ENCODE data around the gene CTNNA3. TPM values are rescaled to one million over a fixed set of nuclear protein-coding genes. Genes with fewer than 3 reads are reported as not detected.

The CTNNA3 gene
- total and polyA plus RNA-seq, 4 donors = 0.16 to 2.4 (median 1.4) TPM

DNA sequence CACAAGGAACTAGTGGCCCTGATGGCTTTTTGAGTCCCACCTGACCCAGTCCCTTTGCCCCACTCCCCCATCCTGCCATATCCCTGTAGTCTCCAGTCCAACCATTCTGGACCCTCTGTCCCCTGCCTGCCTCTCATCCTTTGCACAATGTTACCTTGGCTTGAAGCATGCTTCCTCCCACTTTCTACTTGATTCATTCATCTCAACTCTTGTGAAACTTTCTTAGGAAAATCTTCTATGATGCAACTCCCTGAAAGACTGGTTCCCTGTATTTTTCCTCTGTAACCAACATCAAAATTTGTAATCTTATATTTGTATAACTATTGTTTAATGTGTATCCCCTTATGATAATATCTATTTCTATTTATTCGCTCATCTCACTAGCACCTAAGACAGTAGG is 618.6 kb downstream of the CTNNA3 start:
- TF ChIP-seq FOXA1 (IDR thresholded peaks at IDR 0.05) = no peak
- TF ChIP-seq FOXA2 (IDR thresholded peaks at IDR 0.05) = no peak
- TF ChIP-seq RAD21 (IDR thresholded peaks at IDR 0.05) = no peak
- TF ChIP-seq GABPA (IDR thresholded peaks at IDR 0.05 in 1 of 2, conservative IDR thresholded peaks at IDR 0.05 in 1 of 2) = no peak
- TF ChIP-seq, protein P1, sequence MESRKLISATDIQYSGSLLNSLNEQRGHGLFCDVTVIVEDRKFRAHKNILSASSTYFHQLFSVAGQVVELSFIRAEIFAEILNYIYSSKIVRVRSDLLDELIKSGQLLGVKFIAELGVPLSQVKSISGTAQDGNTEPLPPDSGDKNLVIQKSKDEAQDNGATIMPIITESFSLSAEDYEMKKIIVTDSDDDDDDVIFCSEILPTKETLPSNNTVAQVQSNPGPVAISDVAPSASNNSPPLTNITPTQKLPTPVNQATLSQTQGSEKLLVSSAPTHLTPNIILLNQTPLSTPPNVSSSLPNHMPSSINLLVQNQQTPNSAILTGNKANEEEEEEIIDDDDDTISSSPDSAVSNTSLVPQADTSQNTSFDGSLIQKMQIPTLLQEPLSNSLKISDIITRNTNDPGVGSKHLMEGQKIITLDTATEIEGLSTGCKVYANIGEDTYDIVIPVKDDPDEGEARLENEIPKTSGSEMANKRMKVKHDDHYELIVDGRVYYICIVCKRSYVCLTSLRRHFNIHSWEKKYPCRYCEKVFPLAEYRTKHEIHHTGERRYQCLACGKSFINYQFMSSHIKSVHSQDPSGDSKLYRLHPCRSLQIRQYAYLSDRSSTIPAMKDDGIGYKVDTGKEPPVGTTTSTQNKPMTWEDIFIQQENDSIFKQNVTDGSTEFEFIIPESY (IDR thresholded peaks at IDR 0.05) = no peak
- no peak for TF ChIP-seq HNF4G (IDR thresholded peaks at IDR 0.05)
- TF ChIP-seq RXRA (IDR thresholded peaks at IDR 0.05) = no peak
- TF ChIP-seq SP1 (IDR thresholded peaks at IDR 0.05) = no peak
- TF ChIP-seq HNF4A (conservative IDR thresholded peaks at IDR 0.05) = no peak
- no peak for TF ChIP-seq YY1 (IDR thresholded peaks at IDR 0.05)
- Histone ChIP-seq H3K9me3 (ENCODE audit: control insufficient read depth in 4 of 4, low read length in 3 of 4) (no peaks in the 10 kb centered on the region), H3K27me3 (ENCODE audit: control insufficient read depth in 4 of 4, insufficient read depth in 4 of 4, low read length in 3 of 4) (no peaks in the 10 kb centered on the region), H3K4me3 (ENCODE audit: low read depth in 1 of 3, low read length in 3 of 3) (no peak overlapping the region), H3K9ac (ENCODE audit: low read depth in 1 of 2, low read length in 2 of 2) (no peak overlapping the region), H3K27ac (ENCODE audit: low read depth in 1 of 2, low read length in 2 of 2) (no peak overlapping the region), H3K4me1 (ENCODE audit: control insufficient read depth in 4 of 4, insufficient read depth in 4 of 4, low read length in 3 of 4) (peaks cover 0 to 17% (median 5%) of the 10 kb centered on the region in 4 donors), H3K36me3 (ENCODE audit: control insufficient read depth in 4 of 4, insufficient read depth in 3 of 4, low read depth in 1 of 4, low read length in 3 of 4) (no peaks in the 10 kb centered on the region)
- 96% methylated on average over 1 of the region's 1 CpG for WGBS
- no peak for DNase-seq (ENCODE audit: low spot score)

DNA sequence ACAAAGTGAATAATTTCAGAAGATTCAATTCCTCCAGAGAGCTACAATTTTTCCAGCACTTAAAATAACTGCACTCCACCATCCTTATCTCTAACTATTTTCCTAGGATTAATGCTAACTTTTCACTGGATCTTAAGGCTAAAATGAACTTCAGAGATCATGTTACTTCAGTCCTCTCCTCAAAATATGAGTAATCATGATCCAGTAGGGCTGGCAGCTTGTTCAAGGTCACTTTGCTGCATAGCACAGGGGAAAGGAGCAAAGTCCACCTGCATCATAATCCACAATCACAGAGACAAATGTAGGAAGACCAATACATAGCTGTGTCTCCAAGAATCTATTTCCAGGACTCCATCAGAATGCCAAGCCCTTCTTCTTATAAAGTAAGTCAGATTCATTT is 619.9 kb downstream of the CTNNA3 start:
- DNase-seq (ENCODE audit: low spot score) = no peak

DNA sequence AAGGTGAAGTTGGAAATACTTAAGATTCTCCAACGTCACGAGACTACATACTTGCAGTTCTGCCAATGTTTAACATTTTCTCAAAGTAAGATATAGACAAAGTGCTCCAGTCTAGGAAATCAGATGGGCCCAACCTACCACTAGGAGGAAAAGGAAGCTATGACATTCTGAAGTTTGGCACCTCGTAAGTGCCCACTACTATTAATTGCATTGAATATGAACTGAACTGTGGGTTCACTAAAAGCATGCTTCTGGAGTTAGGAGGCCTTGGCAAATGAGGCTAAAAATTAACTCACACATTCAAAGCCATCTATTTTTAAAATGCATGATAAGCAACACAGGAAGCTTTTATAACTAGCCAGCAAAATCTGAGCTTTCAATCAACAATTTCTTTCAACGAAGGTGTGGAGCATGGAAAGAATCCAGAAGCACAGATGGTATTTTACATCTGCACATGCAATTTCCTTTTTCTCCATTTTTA is 620.5 kb downstream of the CTNNA3 start:
- WGBS = 61% methylated on average over 4 of the region's 4 CpGs
- H3K36me3 ChIP-seq (ENCODE audit: control insufficient read depth in 4 of 4, insufficient read depth in 3 of 4, low read depth in 1 of 4, low read length in 3 of 4) = no peaks in the 10 kb centered on the region
- H3K4me1 ChIP-seq (ENCODE audit: control insufficient read depth in 4 of 4, insufficient read depth in 4 of 4, low read length in 3 of 4) = peaks cover 0 to 18% (median 6%) of the 10 kb centered on the region in 4 donors
- no peak overlapping the region for H3K9ac ChIP-seq (ENCODE audit: low read depth in 1 of 2, low read length in 2 of 2)
- TF ChIP-seq, protein P2, sequence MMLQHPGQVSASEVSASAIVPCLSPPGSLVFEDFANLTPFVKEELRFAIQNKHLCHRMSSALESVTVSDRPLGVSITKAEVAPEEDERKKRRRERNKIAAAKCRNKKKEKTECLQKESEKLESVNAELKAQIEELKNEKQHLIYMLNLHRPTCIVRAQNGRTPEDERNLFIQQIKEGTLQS (IDR thresholded peaks at IDR 0.05) = no peak
- TF ChIP-seq FOXA2 (IDR thresholded peaks at IDR 0.05) = no peak
- TF ChIP-seq HNF4G (IDR thresholded peaks at IDR 0.05) = no peak
- TF ChIP-seq, protein P3, sequence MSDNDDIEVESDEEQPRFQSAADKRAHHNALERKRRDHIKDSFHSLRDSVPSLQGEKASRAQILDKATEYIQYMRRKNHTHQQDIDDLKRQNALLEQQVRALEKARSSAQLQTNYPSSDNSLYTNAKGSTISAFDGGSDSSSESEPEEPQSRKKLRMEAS (IDR thresholded peaks at IDR 0.05) = no peak
- no peak for TF ChIP-seq NR2F2 (IDR thresholded peaks at IDR 0.05)
- no peak for TF ChIP-seq YY1 (IDR thresholded peaks at IDR 0.05)
- TF ChIP-seq, protein P1 (IDR thresholded peaks at IDR 0.05) = no peak
- TF ChIP-seq SP1 (IDR thresholded peaks at IDR 0.05) = no peak
- no peak for TF ChIP-seq TAF1 (conservative IDR thresholded peaks at IDR 0.05)
- no peak for TF ChIP-seq FOXA1 (IDR thresholded peaks at IDR 0.05)
- TF ChIP-seq JUND (IDR thresholded peaks at IDR 0.05) = no peak
- TF ChIP-seq HNF4A (conservative IDR thresholded peaks at IDR 0.05) = no peak
- TF ChIP-seq, protein P4, sequence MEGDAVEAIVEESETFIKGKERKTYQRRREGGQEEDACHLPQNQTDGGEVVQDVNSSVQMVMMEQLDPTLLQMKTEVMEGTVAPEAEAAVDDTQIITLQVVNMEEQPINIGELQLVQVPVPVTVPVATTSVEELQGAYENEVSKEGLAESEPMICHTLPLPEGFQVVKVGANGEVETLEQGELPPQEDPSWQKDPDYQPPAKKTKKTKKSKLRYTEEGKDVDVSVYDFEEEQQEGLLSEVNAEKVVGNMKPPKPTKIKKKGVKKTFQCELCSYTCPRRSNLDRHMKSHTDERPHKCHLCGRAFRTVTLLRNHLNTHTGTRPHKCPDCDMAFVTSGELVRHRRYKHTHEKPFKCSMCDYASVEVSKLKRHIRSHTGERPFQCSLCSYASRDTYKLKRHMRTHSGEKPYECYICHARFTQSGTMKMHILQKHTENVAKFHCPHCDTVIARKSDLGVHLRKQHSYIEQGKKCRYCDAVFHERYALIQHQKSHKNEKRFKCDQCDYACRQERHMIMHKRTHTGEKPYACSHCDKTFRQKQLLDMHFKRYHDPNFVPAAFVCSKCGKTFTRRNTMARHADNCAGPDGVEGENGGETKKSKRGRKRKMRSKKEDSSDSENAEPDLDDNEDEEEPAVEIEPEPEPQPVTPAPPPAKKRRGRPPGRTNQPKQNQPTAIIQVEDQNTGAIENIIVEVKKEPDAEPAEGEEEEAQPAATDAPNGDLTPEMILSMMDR (IDR thresholded peaks at IDR 0.05; ENCODE audit: low read depth, low read length, missing input control) = no peak
- no peak overlapping the region for H3K27ac ChIP-seq (ENCODE audit: low read depth in 1 of 2, low read length in 2 of 2)
- H3K9me3 ChIP-seq (ENCODE audit: control insufficient read depth in 4 of 4, low read length in 3 of 4) = no peaks in the 10 kb centered on the region
- DNase-seq (ENCODE audit: low spot score) = no peak
- no peak overlapping the region for H3K4me3 ChIP-seq (ENCODE audit: low read depth in 1 of 3, low read length in 3 of 3)
- no peaks in the 10 kb centered on the region for H3K27me3 ChIP-seq (ENCODE audit: control insufficient read depth in 4 of 4, insufficient read depth in 4 of 4, low read length in 3 of 4)

More for the DNA sequence above, 619.9 kb downstream of the CTNNA3 start:
- H3K4me1 ChIP-seq (ENCODE audit: control insufficient read depth in 4 of 4, insufficient read depth in 4 of 4, low read length in 3 of 4) = peaks cover 0 to 18% (median 6%) of the 10 kb centered on the region in 4 donors
- H3K36me3 ChIP-seq (ENCODE audit: control insufficient read depth in 4 of 4, insufficient read depth in 3 of 4, low read depth in 1 of 4, low read length in 3 of 4) = no peaks in the 10 kb centered on the region
- H3K4me3 ChIP-seq (ENCODE audit: low read depth in 1 of 3, low read length in 3 of 3) = no peak overlapping the region
- H3K27ac ChIP-seq (ENCODE audit: low read depth in 1 of 2, low read length in 2 of 2) = no peak overlapping the region
- peak; percentile 47 for TF ChIP-seq SP1 (IDR thresholded peaks at IDR 0.05)
- TF ChIP-seq HNF4G (IDR thresholded peaks at IDR 0.05) = peak; percentile 61
- TF ChIP-seq YY1 (IDR thresholded peaks at IDR 0.05) = no peak
- TF ChIP-seq, protein P2 (IDR thresholded peaks at IDR 0.05) = no peak
- TF ChIP-seq FOXA1 (IDR thresholded peaks at IDR 0.05) = no peak
- peak; percentile 18 to 19 for TF ChIP-seq RAD21 (IDR thresholded peaks at IDR 0.05)
- no peak for TF ChIP-seq FOXA2 (IDR thresholded peaks at IDR 0.05)
- no peak for TF ChIP-seq JUND (IDR thresholded peaks at IDR 0.05)
- peak; percentile 80 to 90 for TF ChIP-seq HNF4A (conservative IDR thresholded peaks at IDR 0.05)
- no peak overlapping the region for H3K9ac ChIP-seq (ENCODE audit: low read depth in 1 of 2, low read length in 2 of 2)
- H3K9me3 ChIP-seq (ENCODE audit: control insufficient read depth in 4 of 4, low read length in 3 of 4) = no peaks in the 10 kb centered on the region
- no peaks in the 10 kb centered on the region for H3K27me3 ChIP-seq (ENCODE audit: control insufficient read depth in 4 of 4, insufficient read depth in 4 of 4, low read length in 3 of 4)
